ENCODE results near the gene CTNNA3. TPM values are rescaled to one million over a fixed set of nuclear protein-coding genes. Genes with fewer than 3 reads are reported as not detected.

The CTNNA3 gene
- total and polyA plus RNA-seq, 2 donors (not counting 3 experiments of a cell fraction or from before 2014, with no cell fraction given) = not detected

- Histone ChIP-seq H3K27ac (ENCODE audit: insufficient read depth, low read depth, low read length) (no peak overlapping the region), H2AFZ (ENCODE audit: low read depth, low read length) (no peak overlapping the region), H3K4me3 (replicated peaks in 1 of 3; ENCODE audit: insufficient read depth in 1 of 3, low read depth in 1 of 3, low read length in 3 of 3) (no peak overlapping the region), H3K4me1 (ENCODE audit: control insufficient read depth, extremely low read depth, insufficient read depth, low read length) (no peaks in the 10 kb centered on the region), H3K27me3 (ENCODE audit: control insufficient read depth in 2 of 2, insufficient read depth in 2 of 2, low read length in 2 of 2) (no peaks in the 10 kb centered on the region), H3K9me3 (replicated peaks; ENCODE audit: control insufficient read depth, insufficient read depth, low read length) (no peaks in the 10 kb centered on the region), H3K9ac (replicated peaks; ENCODE audit: extremely low read depth, insufficient read depth, low read length) (no peak overlapping the region), H4K20me1 (replicated peaks; ENCODE audit: control insufficient read depth, extremely low read depth, insufficient read depth, low read length) (no peaks in the 10 kb centered on the region), H3K36me3 (ENCODE audit: control insufficient read depth in 2 of 2, extremely low read depth in 1 of 2, insufficient read depth in 2 of 2, low read length in 2 of 2) (no peaks in the 10 kb centered on the region), H3K9me1 (replicated peaks; ENCODE audit: control insufficient read depth, extremely low read depth, insufficient read depth, low read length) (no peaks in the 10 kb centered on the region), H3K79me2 (ENCODE audit: control insufficient read depth, insufficient read depth, low read length) (no peaks in the 10 kb centered on the region), H3K4me2 (ENCODE audit: insufficient read depth, low read length) (no peak overlapping the region)
- TF ChIP-seq MYC (IDR thresholded peaks at IDR 0.05; ENCODE audit: low read depth, low read length) (no peak), EZH2 (IDR thresholded peaks at IDR 0.05; ENCODE audit: borderline replicate concordance, low read depth, low read length, severe bottlenecking) (no peak), FOS (IDR thresholded peaks at IDR 0.05; ENCODE audit: borderline replicate concordance, insufficient read depth, low read length) (no peak), MAX (IDR thresholded peaks at IDR 0.05; ENCODE audit: insufficient read depth, insufficient read length) (no peak), POLR2AphosphoS5 (IDR thresholded peaks at IDR 0.05; ENCODE audit: insufficient read depth, low read depth, low read length) (no peak), CTCF (IDR thresholded peaks at IDR 0.05; ENCODE audit: extremely low read depth in 1 of 2, insufficient read depth in 1 of 2, low read depth in 1 of 2, low read length in 2 of 2) (no peak), JUN (IDR thresholded peaks at IDR 0.05; ENCODE audit: borderline replicate concordance, insufficient read depth, insufficient read length, low read depth) (no peak), GATA2 (IDR thresholded peaks at IDR 0.05; ENCODE audit: insufficient read depth, insufficient read length, low read depth, low read length) (no peak), POLR2A (IDR thresholded peaks at IDR 0.05; ENCODE audit: low read depth, low read length) (no peak)
- CTCF ChIA-PET = no interaction called here
- FAIRE-seq = no peak
- BruUV-seq (replicated peaks) = no TSS peak
- no peak for DNase-seq (ENCODE audit: low read depth, low spot score)
- POLR2A ChIA-PET = no interaction called here
- dilution Hi-C loops (cut with MboI; ENCODE audit: extremely low pct_ligation_motif_present, low sequenced_read_pairs) = no loop called here
- intact Hi-C loops (cut with micrococcal nuclease) = no loop called here
Observed at GRCh38 chr10:67175354-67175753, 520.6 kb downstream of the CTNNA3 start.
